22Rv1 (cell line): Measurements from ENCODE around the gene TGM6.

Experiments used
- ZFX ChIP-seq: fragments of 450-650 bp; IDR thresholded peaks from 2 replicates; pipeline ENCODE4 v1.6.1; 2017; ENCODE audit warnings: antibody characterized with exemption, borderline replicate concordance
- TF ChIP-seq, protein P1 (sequence below): fragments of 450-650 bp; IDR thresholded peaks from 2 replicates; pipeline ENCODE4 v1.5.1; 2017; ENCODE audit warnings: mild to moderate bottlenecking

DNA sequence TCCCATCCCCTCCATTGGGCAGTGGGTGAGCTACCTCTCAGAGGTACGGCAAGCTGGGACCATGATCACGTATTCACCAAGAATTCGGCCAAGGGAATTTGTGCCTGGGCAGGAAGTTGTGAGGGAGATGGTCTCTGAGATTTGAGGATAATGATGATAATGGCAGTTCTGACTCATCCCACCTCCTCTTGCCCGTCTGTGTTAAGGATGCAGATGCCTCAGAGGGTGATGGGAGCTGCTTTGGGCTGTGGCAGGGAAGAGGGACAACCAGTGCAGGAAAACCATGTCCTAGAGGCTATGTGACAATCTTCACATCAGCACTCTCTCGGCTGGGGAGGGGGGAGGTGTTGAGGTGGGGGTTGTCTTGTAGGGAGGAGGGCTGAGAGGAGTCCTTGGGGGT, 4.3 kb downstream of the TGM6 start:
- TF ChIP-seq, protein P1, sequence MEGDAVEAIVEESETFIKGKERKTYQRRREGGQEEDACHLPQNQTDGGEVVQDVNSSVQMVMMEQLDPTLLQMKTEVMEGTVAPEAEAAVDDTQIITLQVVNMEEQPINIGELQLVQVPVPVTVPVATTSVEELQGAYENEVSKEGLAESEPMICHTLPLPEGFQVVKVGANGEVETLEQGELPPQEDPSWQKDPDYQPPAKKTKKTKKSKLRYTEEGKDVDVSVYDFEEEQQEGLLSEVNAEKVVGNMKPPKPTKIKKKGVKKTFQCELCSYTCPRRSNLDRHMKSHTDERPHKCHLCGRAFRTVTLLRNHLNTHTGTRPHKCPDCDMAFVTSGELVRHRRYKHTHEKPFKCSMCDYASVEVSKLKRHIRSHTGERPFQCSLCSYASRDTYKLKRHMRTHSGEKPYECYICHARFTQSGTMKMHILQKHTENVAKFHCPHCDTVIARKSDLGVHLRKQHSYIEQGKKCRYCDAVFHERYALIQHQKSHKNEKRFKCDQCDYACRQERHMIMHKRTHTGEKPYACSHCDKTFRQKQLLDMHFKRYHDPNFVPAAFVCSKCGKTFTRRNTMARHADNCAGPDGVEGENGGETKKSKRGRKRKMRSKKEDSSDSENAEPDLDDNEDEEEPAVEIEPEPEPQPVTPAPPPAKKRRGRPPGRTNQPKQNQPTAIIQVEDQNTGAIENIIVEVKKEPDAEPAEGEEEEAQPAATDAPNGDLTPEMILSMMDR = no peak
- no peak for TF ChIP-seq ZFX
